ENCODE measurements around the gene HNRNPC. TPM values are rescaled to one million over a fixed set of nuclear protein-coding genes. Genes with fewer than 3 reads are reported as not detected.

The HNRNPC gene
- total and polyA plus RNA-seq, 8 donors, result 377 to 903 (median 765) TPM

DNA sequence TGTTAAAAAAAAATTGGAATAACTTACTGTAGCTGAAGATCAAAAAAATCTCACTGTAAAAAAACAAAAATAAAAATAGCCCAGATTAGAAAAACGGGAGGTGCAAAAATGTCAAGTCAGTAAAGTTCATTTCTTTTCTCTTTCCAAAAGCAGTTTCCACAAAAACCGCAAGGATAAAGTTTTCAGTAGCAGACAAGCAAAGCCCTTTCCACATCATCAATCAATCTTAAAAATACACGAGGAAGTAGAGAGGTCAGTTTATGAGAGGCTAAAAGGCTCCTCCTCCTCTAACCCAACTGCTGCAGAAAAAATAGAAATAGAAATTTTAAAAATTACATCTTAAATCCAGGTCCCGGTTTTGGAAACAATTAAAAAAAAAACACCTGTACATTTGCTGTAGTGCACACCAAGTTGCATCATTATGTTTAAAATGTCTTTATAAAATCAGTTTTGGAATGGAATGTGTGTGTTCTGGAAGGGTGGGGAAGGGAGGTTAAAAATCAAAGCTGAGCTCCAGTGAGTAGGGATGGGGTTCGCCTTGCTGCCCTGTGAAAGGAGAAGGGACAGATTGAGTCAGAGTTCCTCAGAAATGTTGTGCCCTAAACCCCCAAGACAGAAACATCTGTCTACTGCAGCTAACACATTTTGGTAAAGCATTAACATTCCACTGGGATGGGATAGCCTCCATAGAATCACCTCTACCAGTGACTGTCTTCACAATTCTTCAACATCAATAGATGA is 5.8 kb downstream of the HNRNPC start:
- H3K4me3 ChIP-seq, result peak overlapping the region in 1 of 2 donors; percentile 18
- DNase-seq, result no peak
- intact Hi-C loops (cut with DNase I), result no loop called here
- H3K36me3 ChIP-seq, result peaks cover 6 to 83% of the 10 kb centered on the region in 2 donors
- ATAC-seq, result peak; percentile 27
- H3K9me3 ChIP-seq, result no peaks in the 10 kb centered on the region
- H3K27ac ChIP-seq, result peak overlapping the region in 1 of 2 donors; percentile 58
- peaks cover 46 to 94% of the 10 kb centered on the region in 2 donors for H3K4me1 ChIP-seq
- TF ChIP-seq, protein P1, sequence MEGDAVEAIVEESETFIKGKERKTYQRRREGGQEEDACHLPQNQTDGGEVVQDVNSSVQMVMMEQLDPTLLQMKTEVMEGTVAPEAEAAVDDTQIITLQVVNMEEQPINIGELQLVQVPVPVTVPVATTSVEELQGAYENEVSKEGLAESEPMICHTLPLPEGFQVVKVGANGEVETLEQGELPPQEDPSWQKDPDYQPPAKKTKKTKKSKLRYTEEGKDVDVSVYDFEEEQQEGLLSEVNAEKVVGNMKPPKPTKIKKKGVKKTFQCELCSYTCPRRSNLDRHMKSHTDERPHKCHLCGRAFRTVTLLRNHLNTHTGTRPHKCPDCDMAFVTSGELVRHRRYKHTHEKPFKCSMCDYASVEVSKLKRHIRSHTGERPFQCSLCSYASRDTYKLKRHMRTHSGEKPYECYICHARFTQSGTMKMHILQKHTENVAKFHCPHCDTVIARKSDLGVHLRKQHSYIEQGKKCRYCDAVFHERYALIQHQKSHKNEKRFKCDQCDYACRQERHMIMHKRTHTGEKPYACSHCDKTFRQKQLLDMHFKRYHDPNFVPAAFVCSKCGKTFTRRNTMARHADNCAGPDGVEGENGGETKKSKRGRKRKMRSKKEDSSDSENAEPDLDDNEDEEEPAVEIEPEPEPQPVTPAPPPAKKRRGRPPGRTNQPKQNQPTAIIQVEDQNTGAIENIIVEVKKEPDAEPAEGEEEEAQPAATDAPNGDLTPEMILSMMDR (IDR thresholded peaks at IDR 0.05), result no peak
- H3K27me3 ChIP-seq, result no peaks in the 10 kb centered on the region

DNA sequence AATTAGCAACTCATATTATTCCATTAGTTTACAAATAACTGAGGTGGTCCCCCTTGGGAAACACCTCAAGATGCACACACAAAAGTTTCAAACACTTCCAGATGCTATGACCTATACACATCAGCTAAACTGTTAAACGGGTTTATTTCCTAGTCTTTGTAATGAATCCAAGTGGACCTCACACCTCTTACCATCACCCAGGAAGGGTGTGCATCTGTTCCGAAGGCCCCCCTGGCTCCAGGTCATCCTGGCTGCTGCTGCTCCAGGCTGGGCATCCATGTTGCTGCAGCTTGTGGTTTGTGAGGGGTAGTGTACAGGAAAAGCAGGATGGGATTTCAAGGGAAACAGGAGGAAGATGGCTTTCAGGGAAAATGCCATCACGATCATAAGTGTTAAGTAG is 6.8 kb downstream of the HNRNPC start:
- Histone ChIP-seq H3K27me3 (no peaks in the 10 kb centered on the region), H3K36me3 (peaks cover 6 to 93% of the 10 kb centered on the region in 2 donors), H3K9me3 (no peaks in the 10 kb centered on the region), H3K4me1 (peaks cover 51 to 99% of the 10 kb centered on the region in 2 donors), H3K4me3 (no peak overlapping the region), H3K27ac (no peak overlapping the region)
- TF ChIP-seq, protein P1 (IDR thresholded peaks at IDR 0.05), result no peak
- intact Hi-C loops (cut with DNase I), result no loop called here
- no peak for ATAC-seq
- no peak for DNase-seq

DNA sequence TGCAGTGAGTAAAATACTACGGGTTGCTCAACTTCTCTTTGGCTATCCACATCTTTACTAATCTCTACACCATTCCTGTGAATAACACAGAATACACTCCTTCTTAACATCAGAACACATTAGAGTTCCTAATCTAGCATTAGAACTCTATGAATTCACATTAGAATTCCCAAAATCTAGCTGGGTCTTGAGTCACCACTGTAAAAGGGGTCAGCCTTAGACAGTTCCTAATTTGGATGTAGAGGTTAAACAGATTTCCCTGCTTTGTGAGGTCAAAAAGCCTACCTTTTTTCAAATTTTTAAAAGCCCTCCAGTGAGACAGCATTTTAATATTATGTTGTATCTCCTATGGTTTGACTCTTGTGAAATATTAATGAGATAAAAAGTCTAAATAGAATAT is 7.4 kb downstream of the HNRNPC start:
- peaks cover 6 to 98% of the 10 kb centered on the region in 2 donors for H3K36me3 ChIP-seq
- H3K4me3 ChIP-seq, result no peak overlapping the region
- no peaks in the 10 kb centered on the region for H3K27me3 ChIP-seq
- ATAC-seq (no peak), DNase-seq (no peak)
- peaks cover 57 to 99% of the 10 kb centered on the region in 2 donors for H3K4me1 ChIP-seq
- no peaks in the 10 kb centered on the region for H3K9me3 ChIP-seq
- intact Hi-C loops (cut with DNase I), result no loop called here
- TF ChIP-seq, protein P1 (IDR thresholded peaks at IDR 0.05), result no peak
- H3K27ac ChIP-seq, result no peak overlapping the region

DNA sequence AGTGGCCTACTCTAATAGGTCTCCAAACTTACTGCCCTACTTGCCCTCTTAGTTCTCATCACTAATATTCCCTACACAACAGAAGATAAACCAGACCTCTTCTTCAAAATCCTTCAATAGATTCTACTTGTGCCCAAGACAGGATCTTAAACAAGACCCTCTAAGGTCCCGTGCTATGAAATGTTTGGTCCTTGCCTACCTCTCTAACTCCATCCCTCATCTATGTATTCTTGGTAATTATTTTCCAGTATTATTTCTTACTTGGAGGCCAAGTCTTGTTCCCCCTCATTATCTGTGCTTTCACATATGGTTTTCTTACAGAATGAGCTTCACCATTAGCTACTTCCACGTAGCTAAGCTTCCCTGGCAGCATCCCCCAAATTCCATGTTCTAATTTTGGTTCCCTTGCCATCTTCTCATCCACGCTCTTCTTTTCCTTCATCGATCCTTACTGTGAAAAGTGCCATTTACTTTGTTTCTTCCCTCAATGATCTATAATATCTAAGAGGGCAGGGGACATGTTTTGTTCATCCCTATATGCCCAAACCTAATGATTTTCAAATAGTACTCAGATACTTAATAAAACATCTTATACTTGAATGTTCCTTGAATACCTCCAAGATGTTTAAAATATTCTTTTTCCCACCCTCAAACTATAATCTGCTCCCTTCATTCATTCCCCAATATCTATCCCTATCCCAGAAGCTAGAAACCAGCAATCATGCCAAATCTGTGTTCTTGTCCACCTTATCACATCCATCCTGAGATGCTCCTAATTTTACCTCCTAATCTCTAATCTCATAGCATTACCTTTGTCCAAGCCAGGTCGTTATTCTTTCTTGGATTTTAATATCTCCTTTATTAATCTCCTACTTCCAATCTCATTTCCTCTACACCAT is 10.1 kb downstream of the HNRNPC start:
- TF ChIP-seq, protein P1 (IDR thresholded peaks at IDR 0.05), result no peak
- DNase-seq (no peak), ATAC-seq (no peak)
- H3K27me3 ChIP-seq, result no peaks in the 10 kb centered on the region
- no peak overlapping the region for H3K4me3 ChIP-seq
- H3K36me3 ChIP-seq, result peaks cover 6 to 98% of the 10 kb centered on the region in 2 donors
- no peak overlapping the region for H3K27ac ChIP-seq
- peaks cover 44 to 98% of the 10 kb centered on the region in 2 donors for H3K4me1 ChIP-seq
- intact Hi-C loops (cut with DNase I), result no loop called here
- H3K9me3 ChIP-seq, result no peaks in the 10 kb centered on the region
